NCI-H510A (cell line): ENCODE results near the gene TMEM97.

Experiments
- DNase-seq: peaks from one replicate; lab custom pipeline; 2025; lab: John Stamatoyannopoulos, UW

TMEM97 gene

GRCh38 chr17:28317099-28317965 is 1.7 kb upstream of the TMEM97 start:
- no peak for DNase-seq

- DNase-seq: no peak
Measured at GRCh38 chr17:28317966-28318758, 838 bp upstream of the TMEM97 start.

- DNase-seq: no peak
Measured at GRCh38 chr17:28319598-28319935, 567 bp downstream of the TMEM97 start.

- no peak for DNase-seq
Measured at GRCh38 chr17:28320215-28321061, 1.4 kb downstream of the TMEM97 start.

- DNase-seq: no peak
Measured at GRCh38 chr17:28324267-28324745, 5.3 kb downstream of the TMEM97 start.

GRCh38 chr17:28324781-28325180 is 5.8 kb downstream of the TMEM97 start:
- DNase-seq: no peak

GRCh38 chr17:28325211-28325610 is 6.2 kb downstream of the TMEM97 start:
- DNase-seq: no peak

- DNase-seq: peak; percentile 77
Measured at GRCh38 chr17:28326114-28326513, 7.1 kb downstream of the TMEM97 start.

- DNase-seq: no peak
Measured at GRCh38 chr17:28327031-28327607, 8.1 kb downstream of the TMEM97 start.

- no peak for DNase-seq
Measured at GRCh38 chr17:28327709-28328108, 8.7 kb downstream of the TMEM97 start.

GRCh38 chr17:28328325-28328724 is 9.3 kb downstream of the TMEM97 start:
- DNase-seq: no peak

GRCh38 chr17:28330671-28331070 is 11.7 kb downstream of the TMEM97 start:
- DNase-seq: no peak

GRCh38 chr17:28331891-28332420 is 13.0 kb downstream of the TMEM97 start:
- no peak for DNase-seq

GRCh38 chr17:28333083-28333746 is 14.2 kb downstream of the TMEM97 start:
- DNase-seq: no peak

- no peak for DNase-seq
Measured at GRCh38 chr17:28334171-28334570, 15.2 kb downstream of the TMEM97 start.

- no peak for DNase-seq
Measured at GRCh38 chr17:28334666-28335200, 15.7 kb downstream of the TMEM97 start.

- peak; percentile 98 for DNase-seq
Measured at GRCh38 chr17:28335201-28335958, 16.4 kb downstream of the TMEM97 start, which contains the start of the genes IFT20 and TNFAIP1. Gene IFT20, minus strand, starts transcription at chr17:28335472. Its CDS starts 3,487 bp downstream, at chr17:28331985. Gene TNFAIP1, plus strand, starts transcription at chr17:28335761. Its CDS starts 3,761 bp downstream, at chr17:28339522.

- DNase-seq: peak; percentile 75
Measured at GRCh38 chr17:28335959-28336871, 17.2 kb downstream of the TMEM97 start.
